H9 (cell line): ENCODE measurements around the gene ANP32A. TPM values are rescaled to one million over a fixed set of nuclear protein-coding genes. Genes with fewer than 3 reads are reported as not detected.

Experiments
- DNase-seq: peaks from one replicate; pipeline ENCODE4 v3.0.0-alpha.2; 2017
- H2AFZ ChIP-seq: one replicate; pipeline ENCODE4 v1.6.1; 2013; ENCODE audit warnings: mild to moderate bottlenecking, low read length, control low read depth, moderate library complexity
- H2AK5ac ChIP-seq: 2 replicates; pipeline ENCODE4 v1.6.1; 2013; ENCODE audit warnings: low read length, control low read depth, mixed read lengths; ENCODE audit not compliant: insufficient read length
- H2BK120ac ChIP-seq: one replicate; pipeline ENCODE4 v1.6.1; 2013; ENCODE audit warnings: low read depth, mild to moderate bottlenecking, low read length, control low read depth, inconsistent platforms; ENCODE audit not compliant: poor library complexity, severe bottlenecking
- H2BK12ac ChIP-seq: 2 replicates; pipeline ENCODE4 v1.6.1; 2013; ENCODE audit warnings: low read length, control low read depth, mixed read lengths, low read depth; ENCODE audit not compliant: insufficient read length
- H2BK15ac ChIP-seq: 2 replicates; pipeline ENCODE4 v1.6.1; 2013; ENCODE audit warnings: low read depth, low read length, control low read depth
- H2BK20ac ChIP-seq: one replicate; pipeline ENCODE4 v1.6.1; 2013; ENCODE audit warnings: low read depth, mild to moderate bottlenecking, low read length, control low read depth, inconsistent platforms; ENCODE audit not compliant: poor library complexity, severe bottlenecking
- H2BK5ac ChIP-seq: 2 replicates; pipeline ENCODE4 v1.6.1; 2013; ENCODE audit warnings: low read length, control low read depth, mixed read lengths; ENCODE audit not compliant: insufficient read length
- H3K14ac ChIP-seq: 2 replicates; pipeline ENCODE4 v1.6.1; 2013; ENCODE audit warnings: low read length, control low read depth; ENCODE audit not compliant: insufficient read depth
- H3K18ac ChIP-seq: 2 replicates; pipeline ENCODE4 v1.6.1; 2013; ENCODE audit warnings: low read depth, mild to moderate bottlenecking, mixed read lengths, low read length, control low read depth; ENCODE audit not compliant: insufficient read length
- H3K23ac ChIP-seq: 2 replicates; pipeline ENCODE4 v1.6.1; 2013; ENCODE audit warnings: low read length, control low read depth, mixed read lengths, low read depth; ENCODE audit not compliant: insufficient read length
- H3K23me2 ChIP-seq: 2 replicates; pipeline ENCODE4 v1.6.1; 2013; ENCODE audit warnings: low read depth, mild to moderate bottlenecking, mixed read lengths, low read length, control low read depth; ENCODE audit not compliant: insufficient read length, poor library complexity, severe bottlenecking
- H3K27ac ChIP-seq: 2 replicates; pipeline ENCODE4 v1.5.1; 2013; ENCODE audit warnings: low read length, control low read depth, mixed read lengths, low read depth; ENCODE audit not compliant: insufficient read length
- H3K27me3 ChIP-seq: 2 replicates; pipeline ENCODE4 v1.6.1; 2013; ENCODE audit warnings: low read length, control low read depth, inconsistent platforms; ENCODE audit not compliant: insufficient read depth
- H3K4ac ChIP-seq: 2 replicates; pipeline ENCODE4 v1.6.1; 2013; ENCODE audit warnings: low read depth, mild to moderate bottlenecking, control low read depth, inconsistent platforms, low read length, moderate library complexity
- H3K4me1 ChIP-seq: 2 replicates; pipeline ENCODE4 v1.6.1; 2013; ENCODE audit warnings: low read length, control low read depth, inconsistent platforms; ENCODE audit not compliant: insufficient read depth
- H3K4me2 ChIP-seq: 2 replicates; pipeline ENCODE4 v1.6.1; 2013; ENCODE audit warnings: low read length, control low read depth, mixed read lengths; ENCODE audit not compliant: insufficient read length, insufficient read depth
- H3K56ac ChIP-seq: 2 replicates; pipeline ENCODE4 v1.6.1; 2013; ENCODE audit warnings: low read depth, mild to moderate bottlenecking, mixed read lengths, low read length, control low read depth; ENCODE audit not compliant: insufficient read length
- H3K79me1 ChIP-seq: 2 replicates; pipeline ENCODE4 v1.6.1; 2013; ENCODE audit warnings: low read depth, mild to moderate bottlenecking, moderate library complexity, low read length, control low read depth, inconsistent platforms; ENCODE audit not compliant: insufficient read depth, poor library complexity, severe bottlenecking
- H3K79me2 ChIP-seq: 2 replicates; pipeline ENCODE4 v1.6.1; 2013; ENCODE audit warnings: low read length, control low read depth, inconsistent platforms; ENCODE audit not compliant: insufficient read depth
- H3K9ac ChIP-seq: 2 replicates; pipeline ENCODE4 v1.6.1; 2013; ENCODE audit warnings: low read length, control low read depth, mixed read lengths; ENCODE audit not compliant: insufficient read length; ENCODE audit errors: extremely low read depth
- H3K9me3 ChIP-seq: one replicate; pipeline ENCODE4 v1.6.1; 2013; ENCODE audit warnings: low read depth, low read length, inconsistent platforms; ENCODE audit not compliant: control insufficient read depth
- H3T11ph ChIP-seq: one replicate; pipeline ENCODE4 v1.6.1; 2013; ENCODE audit warnings: mild to moderate bottlenecking, low read length, control low read depth, inconsistent platforms
- H4K20me1 ChIP-seq: one replicate; pipeline ENCODE4 v1.6.1; 2013; ENCODE audit not compliant: control insufficient read depth, insufficient read length, insufficient read depth
- H4K5ac ChIP-seq: 2 replicates; pipeline ENCODE4 v1.6.1; 2013; ENCODE audit warnings: low read depth, mild to moderate bottlenecking, mixed read lengths, low read length, control low read depth; ENCODE audit not compliant: insufficient read length
- H4K8ac ChIP-seq: replicated peaks from 2 replicates; pipeline ENCODE4 v1.6.1; 2013; ENCODE audit warnings: low read length, control low read depth, mixed read lengths, low read depth; ENCODE audit not compliant: insufficient read length
- H4K91ac ChIP-seq: 2 replicates; pipeline ENCODE4 v1.6.1; 2013; ENCODE audit warnings: low read depth, mild to moderate bottlenecking, moderate library complexity, mixed read lengths, low read length, control low read depth; ENCODE audit not compliant: insufficient read length
- H3K27ac Mint-ChIP-seq, 3 experiments: 2 replicates in 2 of 3; 3 replicates in 1 of 3; pipeline ENCODE4 v1.8.0; 2020 to 2021; ENCODE audit warnings: mixed read lengths in 3 of 3, mild to moderate bottlenecking in 1 of 3, moderate library complexity in 1 of 3
- H3K27me3 Mint-ChIP-seq: 2 replicates; pipeline ENCODE4 v1.8.0; 2021; ENCODE audit warnings: low read depth, mild to moderate bottlenecking, moderate library complexity, mixed read lengths
- H3K36me3 Mint-ChIP-seq, 3 experiments: 2 replicates in 2 of 3; 3 replicates in 1 of 3; pipeline ENCODE4 v1.8.0; 2020 to 2021; ENCODE audit warnings: low read depth in 3 of 3, mixed read lengths in 3 of 3; ENCODE audit not compliant: insufficient read depth in 1 of 3
- H3K4me1 Mint-ChIP-seq, 2 experiments: 2 replicates each; pipeline ENCODE4 v1.8.0; 2020; ENCODE audit warnings: mixed read lengths in 2 of 2
- H3K4me3 Mint-ChIP-seq, 2 experiments: 2 replicates in 1 of 2; 3 replicates in 1 of 2; pipeline ENCODE4 v1.8.0; 2020 to 2021; ENCODE audit warnings: mild to moderate bottlenecking in 2 of 2, mixed read lengths in 2 of 2, moderate library complexity in 1 of 2
- H3K9me3 Mint-ChIP-seq, 2 experiments: 2 replicates in 1 of 2; 3 replicates in 1 of 2; pipeline ENCODE4 v1.8.0; 2020; ENCODE audit warnings: mild to moderate bottlenecking in 2 of 2, mixed read lengths in 2 of 2, moderate library complexity in 1 of 2
- WGBS: extraction: QIAGEN DNeasy Blood & Tissue Kit; methylation state at CpG from one replicate; pipeline ENCODE4 v1.1.7; 2013; ENCODE audit warnings: missing lambda C conversion rate, low lambda C conversion rate, mixed read lengths; ENCODE audit not compliant: insufficient read length; ENCODE audit errors: extremely low coverage; 5-methylcytosine and 5-hydroxymethylcytosine counted together
- total RNA-seq: library from RNA; stranded (reverse); gene quantifications from 2 replicates; pipeline ENCODE4 v1.2.1, GENCODE V29; 2021
- TF ChIP-seq, protein P1 (sequence below): fragments of 200-600 bp; sonication (generic); conservative IDR thresholded peaks from 3 replicates; pipeline ENCODE4 v1.8.0; 2021; ENCODE audit warnings: antibody characterized with exemption, mild to moderate bottlenecking

Gene ANP32A
- total RNA-seq, 1 experiment from 2014 or later = 318 TPM

DNA sequence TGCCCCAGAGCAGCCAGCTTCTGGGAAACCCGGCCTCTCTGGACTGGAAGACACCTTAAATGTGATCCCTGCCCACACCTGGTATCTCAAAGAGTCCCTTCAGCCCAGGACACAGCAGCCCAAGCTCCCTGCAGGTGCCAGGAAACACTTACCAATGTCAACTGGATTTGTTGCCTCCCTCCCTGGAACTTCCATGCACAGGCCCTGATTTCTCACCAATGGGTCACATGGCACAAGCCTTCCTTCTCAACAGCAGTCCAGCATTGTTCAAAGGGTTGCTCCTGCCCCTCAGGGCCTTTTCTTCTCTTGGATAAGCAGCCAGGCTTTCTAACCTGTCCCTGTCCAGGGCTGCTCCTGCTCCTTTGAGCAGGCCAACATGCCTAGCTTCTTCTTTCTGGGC, 31.6 kb downstream of the ANP32A start:
- Histone ChIP-seq H4K91ac (peak overlapping the region; percentile 82), H2BK5ac (no peak overlapping the region), H3K27me3 (no peaks in the 10 kb centered on the region), H3K79me2 (peaks cover 18% of the 10 kb centered on the region; the same call in 1 of the 2 replicates), H4K20me1 (no peaks in the 10 kb centered on the region), H3T11ph (no peak overlapping the region), H2BK12ac (no peak overlapping the region), H3K27ac (no peak overlapping the region), H3K23me2 (no peaks in the 10 kb centered on the region), H4K5ac (no peak overlapping the region), H3K9ac (no peak overlapping the region), H2BK20ac (no peak overlapping the region), H2AK5ac (no peak overlapping the region), H2AFZ (no peak overlapping the region), H3K79me1 (peaks cover 14% of the 10 kb centered on the region), H2BK15ac (no peak overlapping the region), H3K4me1 (peaks cover 30% of the 10 kb centered on the region; the same call in 1 of the 2 replicates), H3K4ac (no peak overlapping the region; the same call in 1 of the 2 replicates), H3K14ac (no peak overlapping the region), H3K56ac (no peak overlapping the region), H3K9me3 (no peaks in the 10 kb centered on the region), H3K23ac (no peak overlapping the region), H3K4me2 (no peak overlapping the region), H4K8ac (no peak overlapping the region), H3K18ac (no peak overlapping the region), H2BK120ac (no peak overlapping the region)
- TF ChIP-seq, protein P1, sequence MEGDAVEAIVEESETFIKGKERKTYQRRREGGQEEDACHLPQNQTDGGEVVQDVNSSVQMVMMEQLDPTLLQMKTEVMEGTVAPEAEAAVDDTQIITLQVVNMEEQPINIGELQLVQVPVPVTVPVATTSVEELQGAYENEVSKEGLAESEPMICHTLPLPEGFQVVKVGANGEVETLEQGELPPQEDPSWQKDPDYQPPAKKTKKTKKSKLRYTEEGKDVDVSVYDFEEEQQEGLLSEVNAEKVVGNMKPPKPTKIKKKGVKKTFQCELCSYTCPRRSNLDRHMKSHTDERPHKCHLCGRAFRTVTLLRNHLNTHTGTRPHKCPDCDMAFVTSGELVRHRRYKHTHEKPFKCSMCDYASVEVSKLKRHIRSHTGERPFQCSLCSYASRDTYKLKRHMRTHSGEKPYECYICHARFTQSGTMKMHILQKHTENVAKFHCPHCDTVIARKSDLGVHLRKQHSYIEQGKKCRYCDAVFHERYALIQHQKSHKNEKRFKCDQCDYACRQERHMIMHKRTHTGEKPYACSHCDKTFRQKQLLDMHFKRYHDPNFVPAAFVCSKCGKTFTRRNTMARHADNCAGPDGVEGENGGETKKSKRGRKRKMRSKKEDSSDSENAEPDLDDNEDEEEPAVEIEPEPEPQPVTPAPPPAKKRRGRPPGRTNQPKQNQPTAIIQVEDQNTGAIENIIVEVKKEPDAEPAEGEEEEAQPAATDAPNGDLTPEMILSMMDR = no peak
- no peaks in the 10 kb centered on the region for H3K27me3 Mint-ChIP-seq
- no CpG with 5 or more reads among the region's 1 CpG for WGBS
- no peak for DNase-seq
- H3K27ac Mint-ChIP-seq = peak overlapping the region in 1 of 3 experiments; percentile 73; a peak in 2 of 7 replicates
- H3K4me1 Mint-ChIP-seq = peaks cover 63 to 74% of the 10 kb centered on the region in 2 experiments
- H3K36me3 Mint-ChIP-seq = peaks cover 18 to 65% (median 54%) of the 10 kb centered on the region in 3 experiments
- H3K9me3 Mint-ChIP-seq = 0 out of 5 replicates have a peak, but pooled peaks cover 0 to 1% of the 10 kb centered on the region in 2 experiments
- H3K4me3 Mint-ChIP-seq = no peak overlapping the region
